Ovary (tissue), 9 donors: ENCODE data around the gene YIPF2. TPM values are rescaled to one million over a fixed set of nuclear protein-coding genes. Genes with fewer than 3 reads are reported as not detected.
"Not testable (repeated sequence)": the region's sequence is repeated elsewhere in the genome, so short reads cannot be mapped to it uniquely, and the experiment has no call there.

Source experiments
- DNase-seq, 5 donors: peaks; one replicate each; pipeline ENCODE4 v3.0.0-alpha.2; 2019 to 2020
- H3K27ac ChIP-seq, 2 donors: fragments of 200-600 bp; one replicate each; pipeline versions ENCODE4 v1.5.1 to v1.8.0; 2019 to 2022
- H3K27me3 ChIP-seq: fragments of 200-600 bp; one replicate; pipeline ENCODE4 v1.8.0; 2022
- H3K36me3 ChIP-seq: fragments of 200-600 bp; sonication (generic); one replicate; pipeline ENCODE4 v1.5.1; 2019
- H3K4me1 ChIP-seq: one replicate; pipeline ENCODE4 v1.8.1; 2013; ENCODE audit warnings: mild to moderate bottlenecking, moderate library complexity; ENCODE audit not compliant: insufficient read depth
- H3K4me3 ChIP-seq: fragments of 200-600 bp; sonication (generic); one replicate; pipeline ENCODE4 v1.5.1; 2017
- H3K9me3 ChIP-seq, 2 donors: fragments of 200-600 bp in 1 of 2; sonication (generic) in 1 of 2; one replicate each; pipeline versions ENCODE4 v1.5.1 to v1.8.1; 2013 to 2019; ENCODE audit warnings: mild to moderate bottlenecking in 1 of 2, moderate library complexity in 1 of 2
- CTCF ChIP-seq, 3 donors: fragments of 450-650 bp in 2 of 3; fragments of 200-600 bp in 1 of 3; IDR thresholded peaks; one replicate each; pipeline versions ENCODE4 v1.5.1 to v1.8.0; 2016 to 2022; ENCODE audit warnings: antibody characterized with exemption in 3 of 3, mild to moderate bottlenecking in 1 of 3
- EP300 ChIP-seq: sonication (generic); formaldehyde crosslinking; IDR thresholded peaks from one replicate; pipeline ENCODE4 v1.6.1; 2017; ENCODE audit warnings: antibody characterized with exemption
- POLR2A ChIP-seq: fragments of 450-650 bp; IDR thresholded peaks from one replicate; pipeline ENCODE4 v1.6.1; 2017; ENCODE audit warnings: antibody characterized with exemption, mild to moderate bottlenecking, moderate library complexity
- WGBS, 3 donors: extraction: QIAGEN DNeasy Blood & Tissue Kit in 1 of 3; methylation state at CpG; one replicate each; pipeline versions ENCODE4 v1.1.5 to v1.1.7; 2013 to 2017; 5-methylcytosine and 5-hydroxymethylcytosine counted together
- intact Hi-C, 4 donors: fragments of 100-400 bp; cut with DNase I; formaldehyde crosslinking; loops; one replicate each; pipeline versions ENCODE4 v1.11.0 to v1.15.1; 2022 to 2023
- polyA plus RNA-seq, 2 donors: library from polyadenylated mRNA; stranded (reverse); fragments of 200-250 nt in 1 of 2; fragments of 350-450 nt in 1 of 2; fragmentation: Illumina TruSeq in 1 of 2; extraction: RNeasy Lipid Tissue Mini Kit (QIAGEN cat#74804) in 1 of 2; gene quantifications; one replicate each; pipeline ENCODE4 v1.2.3, GENCODE V29; 2013 to 2014
- total RNA-seq, 7 donors: library from RNA; depleted of rRNA in 2 of 7; stranded (reverse); fragments of >200 nt in 2 of 7; fragmentation: NEBNext Ultra II Directional in 3 of 7; extraction: Animal tissue kit (Norgen Biotek cat#: 25700) in 3 of 7; gene quantifications; one replicate each; pipeline versions ENCODE4 v1.1.0 to v1.2.4, GENCODE V29; 2016 to 2023
- donor health status: DM: no; HTN: no; CAD: no; lungs with moderate emphysema.
- donor health status: DM: no; HTN: no; CAD: no.
- donor health status: Bipolar disorder and iron deficiency.
- donor health status: DM: yes; HTN: yes; CAD: no.
- donor health status: DM: no; HTN: no; CAD: no.
- donor health status: DM: yes; HTN: yes; CAD: no.

Gene YIPF2
- total and polyA plus RNA-seq, 9 donors = 10.3 to 66.4 (median 45.7) TPM

GRCh38 chr19:10961073-10961860 lies 32.8 kb upstream of the YIPF2 start:
- Histone ChIP-seq H3K27ac (peak overlapping the region; percentile 72 to 89), H3K4me1 (peaks cover 6% of the 10 kb centered on the region), H3K4me3 (peak overlapping the region; percentile 75), H3K9me3 (no peaks in the 10 kb centered on the region), H3K27me3 (no peaks in the 10 kb centered on the region), H3K36me3 (no peaks in the 10 kb centered on the region)
- intact Hi-C loops = no loop called here
- WGBS, 3 donors = 0 to 1% (median 0%) methylated on average over 31 to 91 of the region's 92 CpGs
- DNase-seq = peak in 3 of 5 donors; percentile 34 to 54 (median 44)
- no peak for TF ChIP-seq POLR2A

GRCh38 chr19:10960314-10961072 lies 32.1 kb upstream of the YIPF2 start, which contains the start of gene SMARCA4:
SMARCA4 (plus strand) TSS chr19:10961030; CDS start chr19:10984152, 23,122 bp downstream.
- H3K27me3 ChIP-seq = no peaks in the 10 kb centered on the region
- WGBS, 3 donors = 0 to 1% (median 1%) methylated on average over 36 to 100 of the region's 100 CpGs
- intact Hi-C loops = no loop called here
- no peaks in the 10 kb centered on the region for H3K9me3 ChIP-seq
- peak; percentile 97 to 99 (median 98) for DNase-seq
- TF ChIP-seq EP300 = no peak
- peak; percentile 90 for TF ChIP-seq POLR2A
- peak within 1 kb of the TSS; percentile 72 to 89 for H3K27ac ChIP-seq
- H3K36me3 ChIP-seq = no peaks in the 10 kb centered on the region
- H3K4me3 ChIP-seq = peak within 1 kb of the TSS; percentile 75
- peaks cover 6% of the 10 kb centered on the region for H3K4me1 ChIP-seq

- H3K9me3 ChIP-seq, H3K4me1 ChIP-seq, H3K36me3 ChIP-seq, H3K27me3 ChIP-seq, DNase-seq, intact Hi-C loops, H3K27ac ChIP-seq, H3K4me3 ChIP-seq: not testable (repeated sequence)
- WGBS, 3 donors = 93 to 95% (median 94%) methylated on average over 19 of the region's 19 CpGs
These were observed 31.0 kb upstream of the YIPF2 start for GRCh38 chr19:10959277-10959968.

- no peak overlapping the region for H3K4me3 ChIP-seq
- H3K36me3 ChIP-seq = no peaks in the 10 kb centered on the region
- no peaks in the 10 kb centered on the region for H3K9me3 ChIP-seq
- intact Hi-C loops = no loop called here
- H3K27ac ChIP-seq = no peak overlapping the region
- no peak for TF ChIP-seq POLR2A
- no peak for TF ChIP-seq EP300
- TF ChIP-seq CTCF (IDR thresholded peaks at IDR 0.05) = no peak
- no peaks in the 10 kb centered on the region for H3K4me1 ChIP-seq
- DNase-seq = no peak
- WGBS, 3 donors = 94 to 96% (median 95%) methylated on average over 6 of the region's 6 CpGs
- no peaks in the 10 kb centered on the region for H3K27me3 ChIP-seq
These were observed 24.4 kb upstream of the YIPF2 start for GRCh38 chr19:10952809-10953208.

GRCh38 chr19:10946958-10947657 lies 18.7 kb upstream of the YIPF2 start:
- 63 to 64% (median 63%) methylated on average over 6 of the region's 6 CpGs for WGBS, 3 donors
- intact Hi-C loops = loop anchor here in 1 of 4 donors (10.0 kb wide), 2 partner anchors 168 to 268 kb away; no protein-coding TSS in a partner anchor
- DNase-seq = no peak
- Histone ChIP-seq H3K27me3 (no peaks in the 10 kb centered on the region), H3K4me1 (no peaks in the 10 kb centered on the region), H3K27ac (no peak overlapping the region), H3K4me3 (no peak overlapping the region), H3K36me3 (no peaks in the 10 kb centered on the region), H3K9me3 (no peaks in the 10 kb centered on the region)
- no peak for TF ChIP-seq CTCF (IDR thresholded peaks at IDR 0.05)
- no peak for TF ChIP-seq EP300
- TF ChIP-seq POLR2A = no peak
